K562 (cell line): ENCODE results near the gene SRCIN1. TPM values are rescaled to one million over a fixed set of nuclear protein-coding genes. Genes with fewer than 3 reads are reported as not detected.

Source experiments
- ATF7 ChIP-seq: fragments of 450-650 bp; IDR thresholded peaks from 2 replicates; pipeline ENCODE4 v1.7.1; 2014; ENCODE audit warnings: mild to moderate bottlenecking, moderate library complexity
- NRF1 ChIP-seq, 2 experiments: fragments of 450-650 bp; IDR thresholded peaks in 1 of 2; conservative IDR thresholded peaks in 1 of 2; 2 replicates each; pipeline ENCODE4 v1.6.1; 2014; ENCODE audit warnings: mild to moderate bottlenecking in 2 of 2
- RCOR1 ChIP-seq, 2 experiments: IDR thresholded peaks; 2 replicates each; pipeline ENCODE4 v1.6.1; 2012; ENCODE audit warnings: low read depth in 2 of 2, low read length in 2 of 2, borderline replicate concordance in 1 of 2, improper control_type of control experiment in 1 of 2
- ZNF76 ChIP-seq: fragments of 250-450 bp; sonication (Bioruptor Pico); IDR thresholded peaks from 2 replicates; pipeline ENCODE4 v1.4.0; 2020; ENCODE audit warnings: mild to moderate bottlenecking, moderate library complexity, borderline replicate concordance
- polyA plus RNA-seq, 8 experiments: library from polyadenylated mRNA; depleted of rRNA in 4 of 8; stranded (reverse) in 5 of 8; unstranded in 3 of 8; fragments of >200 nt; fragmentation: Nextera tagmentation in 2 of 8; fragmentation: Illumina TruSeq in 1 of 8; extraction: Ambion mirVana in 2 of 8; extraction: Trizol in 1 of 8; gene quantifications; 2 replicates each; pipeline versions ENCODE4 v1.2.1 to v1.2.3, GENCODE V29; 2011 to 2014; ENCODE audit warnings: inconsistent platforms in 1 of 8, missing spikeins in 1 of 8
- total RNA-seq, 7 experiments: library from RNA; depleted of rRNA in 6 of 7; stranded (reverse); fragments of >200 nt in 6 of 7; fragmentation: Illumina TruSeq in 2 of 7; extraction: Trizol in 2 of 7; gene quantifications; 2 replicates each; pipeline versions ENCODE4 v1.2.1 to v1.2.3, GENCODE V29; 2011 to 2021; ENCODE audit warnings: low replicate concordance in 1 of 7
- TF ChIP-seq, protein P1 (sequence below), 2 experiments: IDR thresholded peaks; 2 replicates each; pipeline ENCODE4 v1.6.1; 2011; ENCODE audit warnings: borderline replicate concordance in 1 of 2, control low read depth in 1 of 2, low read depth in 1 of 2, low read length in 1 of 2, mild to moderate bottlenecking in 1 of 2, mixed read lengths in 1 of 2, moderate library complexity in 1 of 2; ENCODE audit not compliant: insufficient read depth in 1 of 2, insufficient read length in 1 of 2, poor library complexity in 1 of 2, severe bottlenecking in 1 of 2; ENCODE audit errors: extremely low read depth in 1 of 2
- TF ChIP-seq, protein P2 (sequence below): sonication (generic); formaldehyde crosslinking; IDR thresholded peaks from 2 replicates; pipeline ENCODE4 v1.8.0; 2023; ENCODE audit warnings: missing genetic modification reagents, mild to moderate bottlenecking, borderline replicate concordance
- TF ChIP-seq, protein P3 (sequence below): fragments of 250-450 bp; sonication (Bioruptor Pico); IDR thresholded peaks from 2 replicates; pipeline ENCODE4 v1.4.0; 2020; ENCODE audit warnings: mild to moderate bottlenecking, moderate library complexity, borderline replicate concordance
- TF ChIP-seq, protein P4 (sequence below): sonication (generic); formaldehyde crosslinking; IDR thresholded peaks from 2 replicates; pipeline ENCODE4 v1.8.1; 2023; ENCODE audit warnings: mild to moderate bottlenecking, missing genetic modification reagents
- TF ChIP-seq, protein P5 (sequence below), 3 experiments: IDR thresholded peaks in 2 of 3; conservative IDR thresholded peaks in 1 of 3; 2 replicates each; pipeline ENCODE4 v1.5.1; 2011 to 2012; ENCODE audit warnings: low read length in 3 of 3, mild to moderate bottlenecking in 3 of 3, control low read depth in 2 of 3, improper control_type of control experiment in 1 of 3, inconsistent platforms in 1 of 3, low read depth in 1 of 3, mixed read lengths in 1 of 3, moderate library complexity in 1 of 3; ENCODE audit not compliant: insufficient read depth in 2 of 3

The SRCIN1 gene
- total and polyA plus RNA-seq, 9 of the 15 experiments (the other 6 are each of a cell fraction or from before 2014, with no cell fraction given) = 0.09 to 0.33 (median 0.13) TPM; not detected in 6

DNA sequence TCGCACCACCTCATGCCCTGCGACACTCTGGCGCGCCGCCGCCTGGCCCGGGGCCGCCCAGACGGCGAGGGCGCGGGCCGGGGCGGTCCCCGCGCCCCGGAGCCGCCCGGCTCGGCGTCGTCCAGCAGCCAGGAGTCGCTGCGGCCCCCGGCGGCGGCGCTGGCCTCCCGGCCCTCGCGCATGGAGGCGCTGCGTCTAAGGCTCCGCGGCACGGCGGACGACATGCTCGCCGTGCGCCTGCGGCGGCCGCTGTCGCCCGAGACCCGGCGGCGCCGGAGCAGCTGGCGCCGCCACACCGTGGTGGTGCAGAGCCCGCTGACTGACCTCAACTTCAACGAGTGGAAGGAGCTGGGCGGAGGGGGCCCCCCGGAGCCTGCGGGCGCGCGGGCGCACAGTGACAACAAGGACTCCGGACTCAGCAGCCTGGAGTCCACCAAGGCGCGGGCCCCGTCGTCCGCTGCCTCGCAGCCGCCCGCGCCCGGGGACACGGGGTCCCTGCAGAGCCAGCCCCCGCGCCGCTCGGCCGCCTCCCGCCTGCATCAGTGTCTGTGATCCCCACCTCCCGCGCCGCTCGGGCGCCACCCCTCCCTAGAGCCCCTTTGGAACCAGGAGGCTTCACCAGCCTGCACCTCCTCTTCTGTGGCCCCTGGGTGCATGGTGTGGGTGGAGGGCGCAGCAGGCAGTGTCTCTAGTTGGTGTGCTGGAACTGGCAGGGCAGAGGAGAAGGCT lies 95.2 kb downstream of the SRCIN1 start (continued):
- TF ChIP-seq, protein P1, sequence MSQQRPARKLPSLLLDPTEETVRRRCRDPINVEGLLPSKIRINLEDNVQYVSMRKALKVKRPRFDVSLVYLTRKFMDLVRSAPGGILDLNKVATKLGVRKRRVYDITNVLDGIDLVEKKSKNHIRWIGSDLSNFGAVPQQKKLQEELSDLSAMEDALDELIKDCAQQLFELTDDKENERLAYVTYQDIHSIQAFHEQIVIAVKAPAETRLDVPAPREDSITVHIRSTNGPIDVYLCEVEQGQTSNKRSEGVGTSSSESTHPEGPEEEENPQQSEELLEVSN (IDR thresholded peaks at IDR 0.05; ENCODE audit: borderline replicate concordance in 1 of 2, extremely low read depth in 1 of 2, insufficient read depth in 1 of 2, insufficient read length in 1 of 2, low read depth in 1 of 2, low read length in 1 of 2, poor library complexity in 1 of 2, severe bottlenecking in 1 of 2) = peak; percentile 2 to 71
- no peak for TF ChIP-seq ATF7
- TF ChIP-seq, protein P2, sequence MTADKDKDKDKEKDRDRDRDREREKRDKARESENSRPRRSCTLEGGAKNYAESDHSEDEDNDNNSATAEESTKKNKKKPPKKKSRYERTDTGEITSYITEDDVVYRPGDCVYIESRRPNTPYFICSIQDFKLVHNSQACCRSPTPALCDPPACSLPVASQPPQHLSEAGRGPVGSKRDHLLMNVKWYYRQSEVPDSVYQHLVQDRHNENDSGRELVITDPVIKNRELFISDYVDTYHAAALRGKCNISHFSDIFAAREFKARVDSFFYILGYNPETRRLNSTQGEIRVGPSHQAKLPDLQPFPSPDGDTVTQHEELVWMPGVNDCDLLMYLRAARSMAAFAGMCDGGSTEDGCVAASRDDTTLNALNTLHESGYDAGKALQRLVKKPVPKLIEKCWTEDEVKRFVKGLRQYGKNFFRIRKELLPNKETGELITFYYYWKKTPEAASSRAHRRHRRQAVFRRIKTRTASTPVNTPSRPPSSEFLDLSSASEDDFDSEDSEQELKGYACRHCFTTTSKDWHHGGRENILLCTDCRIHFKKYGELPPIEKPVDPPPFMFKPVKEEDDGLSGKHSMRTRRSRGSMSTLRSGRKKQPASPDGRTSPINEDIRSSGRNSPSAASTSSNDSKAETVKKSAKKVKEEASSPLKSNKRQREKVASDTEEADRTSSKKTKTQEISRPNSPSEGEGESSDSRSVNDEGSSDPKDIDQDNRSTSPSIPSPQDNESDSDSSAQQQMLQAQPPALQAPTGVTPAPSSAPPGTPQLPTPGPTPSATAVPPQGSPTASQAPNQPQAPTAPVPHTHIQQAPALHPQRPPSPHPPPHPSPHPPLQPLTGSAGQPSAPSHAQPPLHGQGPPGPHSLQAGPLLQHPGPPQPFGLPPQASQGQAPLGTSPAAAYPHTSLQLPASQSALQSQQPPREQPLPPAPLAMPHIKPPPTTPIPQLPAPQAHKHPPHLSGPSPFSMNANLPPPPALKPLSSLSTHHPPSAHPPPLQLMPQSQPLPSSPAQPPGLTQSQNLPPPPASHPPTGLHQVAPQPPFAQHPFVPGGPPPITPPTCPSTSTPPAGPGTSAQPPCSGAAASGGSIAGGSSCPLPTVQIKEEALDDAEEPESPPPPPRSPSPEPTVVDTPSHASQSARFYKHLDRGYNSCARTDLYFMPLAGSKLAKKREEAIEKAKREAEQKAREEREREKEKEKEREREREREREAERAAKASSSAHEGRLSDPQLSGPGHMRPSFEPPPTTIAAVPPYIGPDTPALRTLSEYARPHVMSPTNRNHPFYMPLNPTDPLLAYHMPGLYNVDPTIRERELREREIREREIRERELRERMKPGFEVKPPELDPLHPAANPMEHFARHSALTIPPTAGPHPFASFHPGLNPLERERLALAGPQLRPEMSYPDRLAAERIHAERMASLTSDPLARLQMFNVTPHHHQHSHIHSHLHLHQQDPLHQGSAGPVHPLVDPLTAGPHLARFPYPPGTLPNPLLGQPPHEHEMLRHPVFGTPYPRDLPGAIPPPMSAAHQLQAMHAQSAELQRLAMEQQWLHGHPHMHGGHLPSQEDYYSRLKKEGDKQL = no peak
- no peak for TF ChIP-seq ZNF76 (CRISPR knock-in tag)
- TF ChIP-seq, protein P3, sequence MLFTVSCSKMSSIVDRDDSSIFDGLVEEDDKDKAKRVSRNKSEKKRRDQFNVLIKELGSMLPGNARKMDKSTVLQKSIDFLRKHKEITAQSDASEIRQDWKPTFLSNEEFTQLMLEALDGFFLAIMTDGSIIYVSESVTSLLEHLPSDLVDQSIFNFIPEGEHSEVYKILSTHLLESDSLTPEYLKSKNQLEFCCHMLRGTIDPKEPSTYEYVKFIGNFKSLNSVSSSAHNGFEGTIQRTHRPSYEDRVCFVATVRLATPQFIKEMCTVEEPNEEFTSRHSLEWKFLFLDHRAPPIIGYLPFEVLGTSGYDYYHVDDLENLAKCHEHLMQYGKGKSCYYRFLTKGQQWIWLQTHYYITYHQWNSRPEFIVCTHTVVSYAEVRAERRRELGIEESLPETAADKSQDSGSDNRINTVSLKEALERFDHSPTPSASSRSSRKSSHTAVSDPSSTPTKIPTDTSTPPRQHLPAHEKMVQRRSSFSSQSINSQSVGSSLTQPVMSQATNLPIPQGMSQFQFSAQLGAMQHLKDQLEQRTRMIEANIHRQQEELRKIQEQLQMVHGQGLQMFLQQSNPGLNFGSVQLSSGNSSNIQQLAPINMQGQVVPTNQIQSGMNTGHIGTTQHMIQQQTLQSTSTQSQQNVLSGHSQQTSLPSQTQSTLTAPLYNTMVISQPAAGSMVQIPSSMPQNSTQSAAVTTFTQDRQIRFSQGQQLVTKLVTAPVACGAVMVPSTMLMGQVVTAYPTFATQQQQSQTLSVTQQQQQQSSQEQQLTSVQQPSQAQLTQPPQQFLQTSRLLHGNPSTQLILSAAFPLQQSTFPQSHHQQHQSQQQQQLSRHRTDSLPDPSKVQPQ (CRISPR knock-in tag) = no peak
- TF ChIP-seq, protein P4, sequence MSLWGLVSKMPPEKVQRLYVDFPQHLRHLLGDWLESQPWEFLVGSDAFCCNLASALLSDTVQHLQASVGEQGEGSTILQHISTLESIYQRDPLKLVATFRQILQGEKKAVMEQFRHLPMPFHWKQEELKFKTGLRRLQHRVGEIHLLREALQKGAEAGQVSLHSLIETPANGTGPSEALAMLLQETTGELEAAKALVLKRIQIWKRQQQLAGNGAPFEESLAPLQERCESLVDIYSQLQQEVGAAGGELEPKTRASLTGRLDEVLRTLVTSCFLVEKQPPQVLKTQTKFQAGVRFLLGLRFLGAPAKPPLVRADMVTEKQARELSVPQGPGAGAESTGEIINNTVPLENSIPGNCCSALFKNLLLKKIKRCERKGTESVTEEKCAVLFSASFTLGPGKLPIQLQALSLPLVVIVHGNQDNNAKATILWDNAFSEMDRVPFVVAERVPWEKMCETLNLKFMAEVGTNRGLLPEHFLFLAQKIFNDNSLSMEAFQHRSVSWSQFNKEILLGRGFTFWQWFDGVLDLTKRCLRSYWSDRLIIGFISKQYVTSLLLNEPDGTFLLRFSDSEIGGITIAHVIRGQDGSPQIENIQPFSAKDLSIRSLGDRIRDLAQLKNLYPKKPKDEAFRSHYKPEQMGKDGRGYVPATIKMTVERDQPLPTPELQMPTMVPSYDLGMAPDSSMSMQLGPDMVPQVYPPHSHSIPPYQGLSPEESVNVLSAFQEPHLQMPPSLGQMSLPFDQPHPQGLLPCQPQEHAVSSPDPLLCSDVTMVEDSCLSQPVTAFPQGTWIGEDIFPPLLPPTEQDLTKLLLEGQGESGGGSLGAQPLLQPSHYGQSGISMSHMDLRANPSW (CRISPR knock-in tag) = no peak
- TF ChIP-seq RCOR1 (IDR thresholded peaks at IDR 0.05; ENCODE audit: borderline replicate concordance in 1 of 2, low read depth in 2 of 2, low read length in 2 of 2) = 0 out of 4 replicates have a peak, but pooled peaks of 1 of the 2 experiments have one; percentile 20
- TF ChIP-seq NRF1 (conservative IDR thresholded peaks at IDR 0.05 in 1 of 2, IDR thresholded peaks at IDR 0.05 in 1 of 2) = peak in 1 of 2 experiments; percentile 55; a peak in 2 of 4 replicates
- TF ChIP-seq, protein P5, sequence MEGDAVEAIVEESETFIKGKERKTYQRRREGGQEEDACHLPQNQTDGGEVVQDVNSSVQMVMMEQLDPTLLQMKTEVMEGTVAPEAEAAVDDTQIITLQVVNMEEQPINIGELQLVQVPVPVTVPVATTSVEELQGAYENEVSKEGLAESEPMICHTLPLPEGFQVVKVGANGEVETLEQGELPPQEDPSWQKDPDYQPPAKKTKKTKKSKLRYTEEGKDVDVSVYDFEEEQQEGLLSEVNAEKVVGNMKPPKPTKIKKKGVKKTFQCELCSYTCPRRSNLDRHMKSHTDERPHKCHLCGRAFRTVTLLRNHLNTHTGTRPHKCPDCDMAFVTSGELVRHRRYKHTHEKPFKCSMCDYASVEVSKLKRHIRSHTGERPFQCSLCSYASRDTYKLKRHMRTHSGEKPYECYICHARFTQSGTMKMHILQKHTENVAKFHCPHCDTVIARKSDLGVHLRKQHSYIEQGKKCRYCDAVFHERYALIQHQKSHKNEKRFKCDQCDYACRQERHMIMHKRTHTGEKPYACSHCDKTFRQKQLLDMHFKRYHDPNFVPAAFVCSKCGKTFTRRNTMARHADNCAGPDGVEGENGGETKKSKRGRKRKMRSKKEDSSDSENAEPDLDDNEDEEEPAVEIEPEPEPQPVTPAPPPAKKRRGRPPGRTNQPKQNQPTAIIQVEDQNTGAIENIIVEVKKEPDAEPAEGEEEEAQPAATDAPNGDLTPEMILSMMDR (IDR thresholded peaks at IDR 0.05 in 2 of 3, conservative IDR thresholded peaks at IDR 0.05 in 1 of 3; ENCODE audit: insufficient read depth in 2 of 3, low read depth in 1 of 3, low read length in 3 of 3) = peak in 2 of 3 experiments; percentile 57 to 94; a peak in 4 of 6 replicates
